ENCODE data around the gene BAZ2B. TPM values are rescaled to one million over a fixed set of nuclear protein-coding genes. Genes with fewer than 3 reads are reported as not detected.
A peak's percentile ranks its signal among the peaks of the same experiment; 100 is the strongest.

The BAZ2B gene
- total and polyA plus RNA-seq, 9 of the 15 experiments (the other 6 are each of a cell fraction or from before 2014, with no cell fraction given): 7.5 to 38.6 (median 19.8) TPM

- TF ChIP-seq XRCC3 (IDR thresholded peaks at IDR 0.05): no peak
- TF ChIP-seq ZNF280A (IDR thresholded peaks at IDR 0.05; ENCODE audit: low read depth, partially characterized antibody): peak; percentile 36
- no peak for TF ChIP-seq CCAR2 (IDR thresholded peaks at IDR 0.05; ENCODE audit: low read depth, low read length)
- TF ChIP-seq STAT6 (CRISPR knock-in tag; IDR thresholded peaks at IDR 0.05): no peak
- no peak for TF ChIP-seq NFYB (IDR thresholded peaks at IDR 0.05; ENCODE audit: extremely low read depth, insufficient read length)
- no peak for TF ChIP-seq GABPB2 (CRISPR knock-in tag; conservative IDR thresholded peaks at IDR 0.05)
- TF ChIP-seq CREM (IDR thresholded peaks at IDR 0.05; ENCODE audit: low read depth): no peak
- no peak for TF ChIP-seq RNF2 (IDR thresholded peaks at IDR 0.05)
- TF ChIP-seq ZNF146 (CRISPR knock-in tag; IDR thresholded peaks at IDR 0.05; ENCODE audit: unreplicated experiment): no peak
- no peak for TF ChIP-seq U2AF2 (optimal IDR thresholded peaks at IDR 0.05; ENCODE audit: low read depth, low read length)
- TF ChIP-seq EP400 (IDR thresholded peaks at IDR 0.05): 0 out of 2 replicates have a peak, but pooled peaks have one; percentile 30
- TF ChIP-seq CBX8 (IDR thresholded peaks at IDR 0.05; ENCODE audit: borderline replicate concordance, extremely low read depth, low read depth, low read length, poor library complexity, severe bottlenecking): no peak
- TF ChIP-seq KLF13 (tag; IDR thresholded peaks at IDR 0.05; ENCODE audit: borderline replicate concordance, low read depth): no peak
- TF ChIP-seq U2AF1 (optimal IDR thresholded peaks at IDR 0.05; ENCODE audit: low read depth, low read length): no peak
- no peak for TF ChIP-seq MTF1 (CRISPR knock-in tag; IDR thresholded peaks at IDR 0.05; ENCODE audit: borderline replicate concordance)
- no peak for TF ChIP-seq ELK1 (CRISPR knock-in tag; IDR thresholded peaks at IDR 0.05)
- TF ChIP-seq TRIM24 (IDR thresholded peaks at IDR 0.05): peak in 1 of 2 experiments; percentile 49; a peak in 1 of 4 replicates
- no peak for TF ChIP-seq DACH1 (IDR thresholded peaks at IDR 0.05; ENCODE audit: partially characterized antibody)
- peak; percentile 26; the same call in 1 of the 2 replicates for TF ChIP-seq ZNF507 (tag; conservative IDR thresholded peaks at IDR 0.05)
- no peak for TF ChIP-seq ZNF449 (CRISPR knock-in tag; IDR thresholded peaks at IDR 0.05)
- no peak for TF ChIP-seq ZBTB12 (CRISPR knock-in tag; IDR thresholded peaks at IDR 0.05)
Observed at GRCh38 chr2:159270744-159271379, 345.5 kb downstream of the BAZ2B start (continued).

Measured in K562 (cell line).